ENCODE measurements around the gene DMRTC2.

DNA sequence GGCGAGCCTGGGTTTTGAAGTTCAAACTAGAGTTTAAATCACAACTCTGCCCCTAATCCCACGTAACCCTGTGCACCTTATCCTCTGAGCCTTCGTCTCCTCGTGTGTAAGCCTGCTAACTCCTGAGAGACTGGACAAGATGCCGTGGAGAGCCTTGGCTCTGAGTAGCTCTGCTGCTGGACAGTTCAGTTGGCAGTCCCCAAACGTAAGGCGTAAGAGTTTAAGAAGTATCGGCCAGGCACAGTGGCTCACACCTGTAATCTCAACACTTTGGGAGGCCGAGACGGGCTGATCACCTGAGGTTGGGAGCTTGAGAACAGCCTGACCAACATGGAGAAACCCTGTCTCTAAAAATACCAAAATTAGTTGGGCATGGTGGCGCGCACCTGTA is 27.5 kb downstream of the DMRTC2 start:
- TF ChIP-seq POLR2A (IDR thresholded peaks at IDR 0.05; ENCODE audit: low read depth, low read length) = no peak
- no peak for TF ChIP-seq TAF1 (IDR thresholded peaks at IDR 0.05; ENCODE audit: borderline replicate concordance, low read depth, low read length)
